Activated CD4-positive, alpha-beta memory T cell treated with anti-CD3 and anti-CD28 coated beads for 36 hours (primary cell): ENCODE measurements around the gene PCA3. TPM values are rescaled to one million over a fixed set of nuclear protein-coding genes. Genes with fewer than 3 reads are reported as not detected.

Source experiments
- CTCF ChIA-PET: fragments of 350-600 bp; sonication (Branson Sonifier 250); formaldehyde crosslinking; loops from one replicate; lab custom pipeline; 2021; ENCODE audit warnings: antibody characterized with exemption, inconsistent platforms; lab: Charles Lee
- POLR2A ChIA-PET: fragments of 350-600 bp; sonication (Branson Sonifier 250); formaldehyde crosslinking; loops from one replicate; lab custom pipeline; 2021; ENCODE audit warnings: antibody characterized with exemption; lab: Charles Lee
- DNase-seq: peaks from one replicate; pipeline ENCODE4 v3.0.0-alpha.2; 2020
- H3K27ac Mint-ChIP-seq: one replicate; pipeline ENCODE4 v1.8.0; 2021; ENCODE audit warnings: mixed read lengths
- H3K27me3 Mint-ChIP-seq: one replicate; pipeline ENCODE4 v1.8.0; 2021; ENCODE audit warnings: mixed read lengths
- H3K36me3 Mint-ChIP-seq: one replicate; pipeline ENCODE4 v1.8.0; 2021; ENCODE audit warnings: mixed read lengths
- H3K4me1 Mint-ChIP-seq: one replicate; pipeline ENCODE4 v1.8.0; 2021; ENCODE audit warnings: low read depth, mixed read lengths
- H3K4me3 Mint-ChIP-seq: one replicate; pipeline ENCODE4 v1.8.0; 2021; ENCODE audit warnings: mild to moderate bottlenecking, mixed read lengths
- H3K9me3 Mint-ChIP-seq: one replicate; pipeline ENCODE4 v1.8.0; 2021; ENCODE audit warnings: mixed read lengths
- intact Hi-C: fragments of 100-400 bp; cut with micrococcal nuclease; formaldehyde crosslinking; loops from one replicate; pipeline ENCODE4 v1.15.1; 2023
- total RNA-seq, 2 experiments: library from RNA; stranded (reverse); gene quantifications; one replicate each; pipeline ENCODE4 v1.2.3, GENCODE V29; 2021

PCA3 gene
- total RNA-seq, 2 experiments from 2014 or later: not detected

- Mint-ChIP-seq H3K4me3 (no peak overlapping the region), H3K4me1 (no peaks in the 10 kb centered on the region), H3K27ac (no peak overlapping the region), H3K27me3 (peaks cover 6% of the 10 kb centered on the region), H3K9me3 (no peaks in the 10 kb centered on the region), H3K36me3 (no peaks in the 10 kb centered on the region)
- intact Hi-C loops: no loop called here
- POLR2A ChIA-PET: no interaction called here
- DNase-seq: no peak
- CTCF ChIA-PET: interaction anchor here (0.6 kb wide), 1 partner anchor 29 kb away, joined by 5 read pairs; no protein-coding TSS in a partner anchor
Measured at GRCh38 chr9:76759732-76760131, 4.5 kb upstream of the PCA3 start.

- Mint-ChIP-seq H3K36me3 (no peaks in the 10 kb centered on the region), H3K9me3 (no peaks in the 10 kb centered on the region), H3K4me1 (no peaks in the 10 kb centered on the region), H3K27me3 (peaks cover 6% of the 10 kb centered on the region), H3K4me3 (no peak overlapping the region), H3K27ac (no peak overlapping the region)
- ChIA-PET POLR2A (no interaction called here), CTCF (no interaction called here)
- intact Hi-C loops: no loop called here
- DNase-seq: no peak
Measured at GRCh38 chr9:76761448-76761847, 2.8 kb upstream of the PCA3 start.

- H3K36me3 Mint-ChIP-seq: no peaks in the 10 kb centered on the region
- no peaks in the 10 kb centered on the region for H3K4me1 Mint-ChIP-seq
- H3K27me3 Mint-ChIP-seq: peaks cover 3% of the 10 kb centered on the region
- DNase-seq: no peak
- no peak overlapping the region for H3K27ac Mint-ChIP-seq
- ChIA-PET CTCF (no interaction called here), POLR2A (no interaction called here)
- no peak overlapping the region for H3K4me3 Mint-ChIP-seq
- intact Hi-C loops: no loop called here
- no peaks in the 10 kb centered on the region for H3K9me3 Mint-ChIP-seq
Measured at GRCh38 chr9:76766126-76766525, 1.9 kb downstream of the PCA3 start.

GRCh38 chr9:76772686-76773445, 8.6 kb downstream of the PCA3 start:
- Mint-ChIP-seq H3K36me3 (no peaks in the 10 kb centered on the region), H3K27me3 (no peaks in the 10 kb centered on the region), H3K4me3 (no peak overlapping the region), H3K9me3 (no peaks in the 10 kb centered on the region), H3K4me1 (no peaks in the 10 kb centered on the region), H3K27ac (no peak overlapping the region)
- intact Hi-C loops: no loop called here
- DNase-seq: no peak
- ChIA-PET POLR2A (no interaction called here), CTCF (no interaction called here)

- CTCF ChIA-PET: interaction anchor here (0.9 kb wide), 1 partner anchor 27 kb away, joined by 3 read pairs; no protein-coding TSS in a partner anchor
- H3K9me3 Mint-ChIP-seq: no peaks in the 10 kb centered on the region
- POLR2A ChIA-PET: no interaction called here
- DNase-seq: no peak
- intact Hi-C loops: no loop called here
- H3K4me3 Mint-ChIP-seq: no peak overlapping the region
- H3K4me1 Mint-ChIP-seq: no peaks in the 10 kb centered on the region
- no peak overlapping the region for H3K27ac Mint-ChIP-seq
- H3K36me3 Mint-ChIP-seq: no peaks in the 10 kb centered on the region
- peaks cover 12% of the 10 kb centered on the region for H3K27me3 Mint-ChIP-seq
Measured at GRCh38 chr9:76784881-76785280, 20.6 kb downstream of the PCA3 start.

GRCh38 chr9:76785501-76785900, 21.3 kb downstream of the PCA3 start:
- H3K4me3 Mint-ChIP-seq: no peak overlapping the region
- POLR2A ChIA-PET: no interaction called here
- H3K27me3 Mint-ChIP-seq: peaks cover 12% of the 10 kb centered on the region
- no peak overlapping the region for H3K27ac Mint-ChIP-seq
- CTCF ChIA-PET: interaction anchor here (0.9 to 1.1 kb wide), 2 partner anchors 24 to 27 kb away, joined by 3 read pairs; no protein-coding TSS in a partner anchor
- no peaks in the 10 kb centered on the region for H3K9me3 Mint-ChIP-seq
- DNase-seq: no peak
- intact Hi-C loops: no loop called here
- no peaks in the 10 kb centered on the region for H3K36me3 Mint-ChIP-seq
- no peaks in the 10 kb centered on the region for H3K4me1 Mint-ChIP-seq

- Mint-ChIP-seq H3K9me3 (no peaks in the 10 kb centered on the region), H3K4me1 (no peaks in the 10 kb centered on the region), H3K36me3 (no peaks in the 10 kb centered on the region), H3K4me3 (no peak overlapping the region), H3K27me3 (peaks cover 12% of the 10 kb centered on the region), H3K27ac (no peak overlapping the region)
- intact Hi-C loops: no loop called here
- POLR2A ChIA-PET: no interaction called here
- CTCF ChIA-PET: no interaction called here
- DNase-seq: no peak
Measured at GRCh38 chr9:76787677-76788076, 23.4 kb downstream of the PCA3 start.

GRCh38 chr9:76789840-76790239, 25.6 kb downstream of the PCA3 start:
- DNase-seq: no peak
- Mint-ChIP-seq H3K27me3 (peaks cover 5% of the 10 kb centered on the region), H3K36me3 (no peaks in the 10 kb centered on the region), H3K27ac (no peak overlapping the region), H3K9me3 (no peaks in the 10 kb centered on the region), H3K4me1 (no peaks in the 10 kb centered on the region), H3K4me3 (no peak overlapping the region)
- intact Hi-C loops: no loop called here
- ChIA-PET CTCF (no interaction called here), POLR2A (no interaction called here)

- ChIA-PET CTCF (interaction anchor here (0.6 kb wide), 1 partner anchor 620 kb away, joined by 3 read pairs; no protein-coding TSS in a partner anchor), POLR2A (interaction anchor here (0.6 kb wide), 1 partner anchor 182 kb away, joined by 3 read pairs; no protein-coding TSS in a partner anchor)
- H3K36me3 Mint-ChIP-seq: no peaks in the 10 kb centered on the region
- H3K4me3 Mint-ChIP-seq: no peak overlapping the region
- no peaks in the 10 kb centered on the region for H3K4me1 Mint-ChIP-seq
- H3K27me3 Mint-ChIP-seq: peaks cover 6% of the 10 kb centered on the region
- intact Hi-C loops: no loop called here
- H3K9me3 Mint-ChIP-seq: no peaks in the 10 kb centered on the region
- H3K27ac Mint-ChIP-seq: no peak overlapping the region
- no peak for DNase-seq
Measured at GRCh38 chr9:76793784-76794431, 29.7 kb downstream of the PCA3 start.

- Mint-ChIP-seq H3K9me3 (no peaks in the 10 kb centered on the region), H3K36me3 (no peaks in the 10 kb centered on the region), H3K27ac (no peak overlapping the region), H3K4me3 (no peak overlapping the region), H3K4me1 (no peaks in the 10 kb centered on the region), H3K27me3 (peaks cover 6% of the 10 kb centered on the region)
- ChIA-PET POLR2A (no interaction called here), CTCF (no interaction called here)
- no peak for DNase-seq
- intact Hi-C loops: no loop called here
Measured at GRCh38 chr9:76796296-76796695, 32.1 kb downstream of the PCA3 start.

GRCh38 chr9:76798527-76798926, 34.3 kb downstream of the PCA3 start:
- H3K4me3 Mint-ChIP-seq: no peak overlapping the region
- H3K4me1 Mint-ChIP-seq: no peaks in the 10 kb centered on the region
- H3K36me3 Mint-ChIP-seq: no peaks in the 10 kb centered on the region
- ChIA-PET CTCF (no interaction called here), POLR2A (no interaction called here)
- intact Hi-C loops: no loop called here
- no peaks in the 10 kb centered on the region for H3K9me3 Mint-ChIP-seq
- H3K27me3 Mint-ChIP-seq: peaks cover 6% of the 10 kb centered on the region
- H3K27ac Mint-ChIP-seq: no peak overlapping the region
- no peak for DNase-seq

GRCh38 chr9:76799473-76799872, 35.2 kb downstream of the PCA3 start:
- Mint-ChIP-seq H3K36me3 (no peaks in the 10 kb centered on the region), H3K4me3 (no peak overlapping the region), H3K27ac (no peak overlapping the region), H3K9me3 (no peaks in the 10 kb centered on the region), H3K4me1 (no peaks in the 10 kb centered on the region), H3K27me3 (peaks cover 6% of the 10 kb centered on the region)
- ChIA-PET POLR2A (no interaction called here), CTCF (no interaction called here)
- intact Hi-C loops: no loop called here
- no peak for DNase-seq
